Activated CD8-positive, alpha-beta T cell treated with anti-CD3 and anti-CD28 coated beads, Interleukin-2, amount 10 ng/mL, durations not matched to agents 7 days and 5 days (primary cell): ENCODE measurements around the gene IL1RAPL1. TPM values are rescaled to one million over a fixed set of nuclear protein-coding genes. Genes with fewer than 3 reads are reported as not detected.

Source experiments
- ATAC-seq: fragments of 150-1000 bp; cut with Tn5 transposase; one replicate; pipeline ENCODE4 v1.10.0; 2021; ENCODE audit warnings: moderate library complexity
- CTCF ChIA-PET: fragments of 350-600 bp; sonication (Branson Sonifier 250); formaldehyde crosslinking; loops from one replicate; lab custom pipeline; 2021; ENCODE audit warnings: antibody characterized with exemption; lab: Charles Lee
- POLR2A ChIA-PET: fragments of 350-600 bp; sonication (Branson Sonifier 250); formaldehyde crosslinking; loops from one replicate; lab custom pipeline; 2021; ENCODE audit warnings: antibody characterized with exemption; lab: Charles Lee
- DNase-seq: peaks from one replicate; pipeline ENCODE4 v3.0.0-alpha.2; 2020
- H3K27ac Mint-ChIP-seq: one replicate; pipeline ENCODE4 v1.8.0; 2021; ENCODE audit warnings: mild to moderate bottlenecking, mixed read lengths
- H3K27me3 Mint-ChIP-seq: one replicate; pipeline ENCODE4 v1.8.0; 2021; ENCODE audit warnings: low read depth, mixed read lengths
- H3K36me3 Mint-ChIP-seq: one replicate; pipeline ENCODE4 v1.8.0; 2021; ENCODE audit warnings: low read depth, mixed read lengths
- H3K4me1 Mint-ChIP-seq: one replicate; pipeline ENCODE4 v1.8.0; 2021; ENCODE audit warnings: low read depth, mixed read lengths
- H3K4me3 Mint-ChIP-seq: one replicate; pipeline ENCODE4 v1.8.0; 2021; ENCODE audit warnings: mild to moderate bottlenecking, mixed read lengths
- H3K9me3 Mint-ChIP-seq: one replicate; pipeline ENCODE4 v1.8.0; 2022; ENCODE audit warnings: mixed read lengths; ENCODE audit not compliant: insufficient read depth
- total RNA-seq, 2 experiments: library from RNA; stranded (reverse); gene quantifications; one replicate each; pipeline ENCODE4 v1.2.3, GENCODE V29; 2021

IL1RAPL1 gene
- total RNA-seq, 2 experiments from 2014 or later = not detected

GRCh38 chrX:28639451-28639850, 52.2 kb downstream of the IL1RAPL1 start:
- ChIA-PET POLR2A (no interaction called here), CTCF (no interaction called here)
- H3K36me3 Mint-ChIP-seq = no peaks in the 10 kb centered on the region
- H3K27me3 Mint-ChIP-seq = no peaks in the 10 kb centered on the region
- no peaks in the 10 kb centered on the region for H3K4me1 Mint-ChIP-seq
- no peak overlapping the region for H3K4me3 Mint-ChIP-seq
- no peak overlapping the region for H3K27ac Mint-ChIP-seq
- no peak for DNase-seq
- no peak for ATAC-seq
- peaks cover under 1% of the 10 kb centered on the region for H3K9me3 Mint-ChIP-seq

GRCh38 chrX:28649541-28649940, 62.3 kb downstream of the IL1RAPL1 start:
- peaks cover 4% of the 10 kb centered on the region for H3K9me3 Mint-ChIP-seq
- no peak for DNase-seq
- no peak overlapping the region for H3K4me3 Mint-ChIP-seq
- ATAC-seq = no peak
- H3K27ac Mint-ChIP-seq = no peak overlapping the region
- CTCF ChIA-PET = no interaction called here
- H3K4me1 Mint-ChIP-seq = no peaks in the 10 kb centered on the region
- no peaks in the 10 kb centered on the region for H3K36me3 Mint-ChIP-seq
- no peaks in the 10 kb centered on the region for H3K27me3 Mint-ChIP-seq
- POLR2A ChIA-PET = no interaction called here

DNA sequence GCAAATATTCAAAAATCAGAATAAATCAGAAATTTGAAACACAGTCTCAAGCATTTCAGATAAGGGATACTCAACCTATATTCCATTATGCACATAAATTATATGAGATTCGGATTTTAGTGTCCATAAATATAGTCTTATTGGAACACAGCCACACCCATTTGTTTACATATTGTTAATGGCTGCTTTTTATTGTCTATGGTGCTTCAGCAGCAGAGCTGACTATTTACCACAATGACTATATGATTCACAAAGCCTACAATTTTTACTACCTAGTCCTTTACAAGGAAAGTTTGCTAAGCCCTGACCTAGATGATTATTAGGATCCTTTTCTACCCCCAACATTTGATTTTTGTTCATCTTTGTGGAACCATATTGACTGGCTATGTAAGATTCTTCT, 63.9 kb downstream of the IL1RAPL1 start:
- no peak for DNase-seq
- POLR2A ChIA-PET = no interaction called here

DNA sequence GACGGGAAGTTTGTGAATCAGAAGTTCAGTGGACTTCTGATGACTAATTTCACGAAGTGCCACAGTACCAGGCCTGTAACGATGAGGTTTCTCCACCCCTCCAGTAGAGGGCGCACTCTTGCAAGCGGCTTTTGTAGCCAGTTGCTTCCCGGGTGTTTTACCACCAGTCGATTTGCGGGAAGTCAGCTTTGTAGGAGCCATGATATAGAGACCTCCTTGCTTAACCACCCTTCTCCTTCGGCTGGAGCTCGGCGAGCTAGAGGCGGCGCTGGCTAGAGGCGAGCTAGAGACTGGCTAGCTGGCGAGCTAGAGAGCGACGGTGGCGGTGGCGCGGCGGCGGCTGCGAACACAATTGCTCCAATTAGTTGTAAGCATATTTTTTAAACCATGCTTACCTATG, 72.0 kb downstream of the IL1RAPL1 start:
- POLR2A ChIA-PET = no interaction called here
- Mint-ChIP-seq H3K27ac (no peak overlapping the region), H3K27me3 (no peaks in the 10 kb centered on the region), H3K36me3 (no peaks in the 10 kb centered on the region), H3K4me1 (no peaks in the 10 kb centered on the region), H3K9me3 (no peaks in the 10 kb centered on the region), H3K4me3 (no peak overlapping the region)
- ATAC-seq (no peak), DNase-seq (no peak)
- CTCF ChIA-PET = no interaction called here

More for the DNA sequence above, 63.9 kb downstream of the IL1RAPL1 start:
- Mint-ChIP-seq H3K4me1 (no peaks in the 10 kb centered on the region), H3K27me3 (no peaks in the 10 kb centered on the region), H3K36me3 (no peaks in the 10 kb centered on the region), H3K9me3 (no peaks in the 10 kb centered on the region), H3K27ac (no peak overlapping the region), H3K4me3 (no peak overlapping the region)
- no peak for ATAC-seq
- CTCF ChIA-PET = no interaction called here

DNA sequence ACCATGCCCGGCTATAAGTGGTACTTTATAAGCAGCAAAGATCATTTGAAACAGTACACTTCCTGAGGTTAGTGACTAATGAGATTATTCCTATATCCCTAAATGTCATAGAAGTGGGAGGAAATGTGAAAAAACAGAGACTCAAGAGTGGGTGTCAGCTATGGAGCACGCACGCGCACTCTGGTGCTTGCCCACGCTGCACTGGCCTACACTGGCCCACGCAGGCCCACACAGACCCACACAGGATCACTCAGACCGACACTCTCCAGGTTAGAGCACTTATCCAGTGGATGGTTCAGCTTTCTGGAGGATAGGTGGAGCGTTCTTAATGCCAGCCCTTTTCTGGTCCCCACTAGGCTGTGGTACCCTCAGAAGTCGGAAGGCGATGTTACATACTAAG, 78.5 kb downstream of the IL1RAPL1 start:
- ChIA-PET POLR2A (no interaction called here), CTCF (no interaction called here)
- Mint-ChIP-seq H3K36me3 (no peaks in the 10 kb centered on the region), H3K4me3 (no peak overlapping the region), H3K9me3 (no peaks in the 10 kb centered on the region), H3K4me1 (no peaks in the 10 kb centered on the region), H3K27ac (no peak overlapping the region), H3K27me3 (no peaks in the 10 kb centered on the region)
- no peak for DNase-seq
- no peak for ATAC-seq

- no peaks in the 10 kb centered on the region for H3K4me1 Mint-ChIP-seq
- CTCF ChIA-PET = no interaction called here
Observed at GRCh38 chrX:28668303-28668702, 81.1 kb downstream of the IL1RAPL1 start.

GRCh38 chrX:28668957-28669356, 81.7 kb downstream of the IL1RAPL1 start:
- Mint-ChIP-seq H3K4me3 (no peak overlapping the region), H3K27me3 (no peaks in the 10 kb centered on the region), H3K27ac (no peak overlapping the region), H3K9me3 (no peaks in the 10 kb centered on the region), H3K4me1 (no peaks in the 10 kb centered on the region), H3K36me3 (no peaks in the 10 kb centered on the region)
- no peak for ATAC-seq
- DNase-seq = no peak
- ChIA-PET POLR2A (no interaction called here), CTCF (no interaction called here)

More at GRCh38 chrX:28668303-28668702, 81.1 kb downstream of the IL1RAPL1 start:
- Mint-ChIP-seq H3K27me3 (no peaks in the 10 kb centered on the region), H3K9me3 (no peaks in the 10 kb centered on the region), H3K36me3 (no peaks in the 10 kb centered on the region), H3K4me3 (no peak overlapping the region), H3K27ac (no peak overlapping the region)
- POLR2A ChIA-PET = no interaction called here
- no peak for DNase-seq
- no peak for ATAC-seq

DNA sequence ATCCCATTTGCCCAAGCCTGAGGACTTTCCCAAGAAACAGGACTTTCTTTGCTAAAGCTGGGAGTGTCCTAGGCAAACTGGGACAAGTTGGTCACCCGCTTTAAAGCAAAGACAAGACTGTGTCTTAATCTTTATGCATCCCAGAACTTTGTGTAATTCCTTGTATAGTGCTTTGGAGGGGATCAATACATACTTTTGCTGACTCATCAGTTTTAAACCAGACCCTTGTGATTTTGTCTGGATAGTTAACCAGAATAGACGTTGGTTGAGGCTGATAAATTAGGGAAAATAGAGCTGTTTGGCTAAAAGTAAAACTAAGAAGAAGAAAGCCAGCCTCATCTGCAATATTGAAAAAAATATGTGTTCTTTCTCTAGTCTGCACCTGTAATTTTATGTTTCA, 82.8 kb downstream of the IL1RAPL1 start:
- POLR2A ChIA-PET = no interaction called here
- CTCF ChIA-PET = no interaction called here
- DNase-seq (no peak), ATAC-seq (no peak)
- H3K36me3 Mint-ChIP-seq = no peaks in the 10 kb centered on the region
- H3K27me3 Mint-ChIP-seq = no peaks in the 10 kb centered on the region
- no peaks in the 10 kb centered on the region for H3K9me3 Mint-ChIP-seq
- no peaks in the 10 kb centered on the region for H3K4me1 Mint-ChIP-seq
- no peak overlapping the region for H3K27ac Mint-ChIP-seq
- H3K4me3 Mint-ChIP-seq = no peak overlapping the region

DNA sequence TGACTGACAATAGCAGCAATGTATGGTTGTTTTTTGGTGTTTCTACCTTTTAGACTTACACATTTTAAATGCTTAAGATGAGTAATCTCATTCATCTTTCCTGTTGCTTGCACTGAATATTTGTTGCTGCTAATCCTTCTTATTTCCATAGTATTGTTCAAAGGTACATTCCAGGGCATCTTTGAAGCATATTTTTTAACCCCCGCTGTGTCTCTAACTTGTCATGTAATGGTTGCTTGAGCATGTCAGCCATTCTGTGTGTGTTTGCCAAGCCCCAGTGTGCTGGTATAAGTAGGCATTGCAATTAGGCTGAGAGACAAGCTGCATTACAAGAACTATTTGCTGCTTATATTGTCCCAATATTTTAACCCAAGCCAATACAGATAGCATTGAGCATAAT, 87.9 kb downstream of the IL1RAPL1 start:
- no peak for DNase-seq
- POLR2A ChIA-PET = no interaction called here
- CTCF ChIA-PET = no interaction called here
- no peaks in the 10 kb centered on the region for H3K4me1 Mint-ChIP-seq
- H3K27ac Mint-ChIP-seq = no peak overlapping the region
- H3K27me3 Mint-ChIP-seq = no peaks in the 10 kb centered on the region
- ATAC-seq = no peak
- H3K36me3 Mint-ChIP-seq = no peaks in the 10 kb centered on the region
- H3K9me3 Mint-ChIP-seq = no peaks in the 10 kb centered on the region
- no peak overlapping the region for H3K4me3 Mint-ChIP-seq

DNA sequence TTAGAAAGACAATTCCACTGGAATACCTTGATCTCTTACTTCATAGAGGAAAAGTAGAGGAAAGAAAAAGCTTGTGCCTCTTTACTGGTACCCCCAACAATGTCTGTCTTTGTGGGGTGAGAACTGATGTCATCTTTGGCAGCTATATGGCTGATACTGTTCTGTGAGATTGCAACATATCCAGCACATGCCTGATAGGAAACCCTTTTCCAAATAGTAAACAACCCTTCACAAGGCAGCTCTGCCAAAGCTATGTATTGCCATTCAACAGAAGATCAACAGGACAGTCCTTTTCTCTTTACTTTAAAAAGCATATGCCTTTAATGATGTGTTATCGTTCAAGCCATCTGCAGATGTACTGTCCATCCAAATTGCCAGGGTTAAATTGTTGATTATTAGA, 105.9 kb downstream of the IL1RAPL1 start:
- ChIA-PET POLR2A (no interaction called here), CTCF (no interaction called here)
- ATAC-seq (no peak), DNase-seq (no peak)
- Mint-ChIP-seq H3K4me1 (no peaks in the 10 kb centered on the region), H3K36me3 (no peaks in the 10 kb centered on the region), H3K27ac (no peak overlapping the region), H3K9me3 (no peaks in the 10 kb centered on the region), H3K27me3 (no peaks in the 10 kb centered on the region), H3K4me3 (no peak overlapping the region)

GRCh38 chrX:28697732-28698131, 110.5 kb downstream of the IL1RAPL1 start:
- H3K4me3 Mint-ChIP-seq = no peak overlapping the region
- POLR2A ChIA-PET = no interaction called here

GRCh38 chrX:28701222-28701621, 114.0 kb downstream of the IL1RAPL1 start:
- POLR2A ChIA-PET = no interaction called here
- CTCF ChIA-PET = no interaction called here
- no peaks in the 10 kb centered on the region for H3K27me3 Mint-ChIP-seq
- H3K4me1 Mint-ChIP-seq = no peaks in the 10 kb centered on the region
- H3K9me3 Mint-ChIP-seq = no peaks in the 10 kb centered on the region
- H3K27ac Mint-ChIP-seq = no peak overlapping the region
- ATAC-seq (no peak), DNase-seq (no peak)
- no peak overlapping the region for H3K4me3 Mint-ChIP-seq
- no peaks in the 10 kb centered on the region for H3K36me3 Mint-ChIP-seq

More at GRCh38 chrX:28697732-28698131, 110.5 kb downstream of the IL1RAPL1 start:
- H3K27ac Mint-ChIP-seq = no peak overlapping the region
- H3K4me1 Mint-ChIP-seq = no peaks in the 10 kb centered on the region
- H3K36me3 Mint-ChIP-seq = no peaks in the 10 kb centered on the region
- H3K27me3 Mint-ChIP-seq = no peaks in the 10 kb centered on the region
- CTCF ChIA-PET = no interaction called here
- DNase-seq = no peak
- no peak for ATAC-seq
- no peaks in the 10 kb centered on the region for H3K9me3 Mint-ChIP-seq

GRCh38 chrX:28706964-28707363, 119.7 kb downstream of the IL1RAPL1 start:
- ChIA-PET CTCF (no interaction called here), POLR2A (no interaction called here)
- DNase-seq (no peak), ATAC-seq (no peak)
- H3K4me1 Mint-ChIP-seq = no peaks in the 10 kb centered on the region
- no peak overlapping the region for H3K4me3 Mint-ChIP-seq
- no peaks in the 10 kb centered on the region for H3K27me3 Mint-ChIP-seq
- H3K27ac Mint-ChIP-seq = no peak overlapping the region
- H3K9me3 Mint-ChIP-seq = no peaks in the 10 kb centered on the region
- H3K36me3 Mint-ChIP-seq = no peaks in the 10 kb centered on the region
